ENCODE measurements around the gene SLC8A3. TPM values are rescaled to one million over a fixed set of nuclear protein-coding genes. Genes with fewer than 3 reads are reported as not detected.

The SLC8A3 gene
- total and polyA plus RNA-seq, 2 of the 13 experiments (the other 11 are each of a cell fraction or from before 2014, with no cell fraction given) = 0.01 to 0.02 TPM

DNA sequence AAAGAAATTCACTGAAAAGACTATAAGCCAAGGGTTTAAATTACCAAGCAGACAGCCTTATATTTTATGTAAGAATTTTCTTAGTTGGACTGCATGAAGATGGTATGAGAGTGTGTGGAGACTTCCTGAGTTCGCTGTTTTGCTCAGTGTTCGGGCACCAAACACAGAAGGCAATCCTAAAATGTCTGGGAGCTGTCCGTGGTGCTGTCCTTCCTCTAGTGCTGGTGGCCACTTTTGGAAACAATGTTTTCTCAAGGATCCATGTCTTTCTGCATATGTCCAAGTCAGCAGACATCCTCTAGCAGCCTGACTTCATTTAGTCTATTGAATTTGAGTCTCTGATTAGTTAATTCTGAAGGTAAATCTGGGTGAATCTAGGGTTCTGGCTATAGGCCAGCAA lies 135.8 kb downstream of the SLC8A3 start (continued):
- TF ChIP-seq, protein P1, sequence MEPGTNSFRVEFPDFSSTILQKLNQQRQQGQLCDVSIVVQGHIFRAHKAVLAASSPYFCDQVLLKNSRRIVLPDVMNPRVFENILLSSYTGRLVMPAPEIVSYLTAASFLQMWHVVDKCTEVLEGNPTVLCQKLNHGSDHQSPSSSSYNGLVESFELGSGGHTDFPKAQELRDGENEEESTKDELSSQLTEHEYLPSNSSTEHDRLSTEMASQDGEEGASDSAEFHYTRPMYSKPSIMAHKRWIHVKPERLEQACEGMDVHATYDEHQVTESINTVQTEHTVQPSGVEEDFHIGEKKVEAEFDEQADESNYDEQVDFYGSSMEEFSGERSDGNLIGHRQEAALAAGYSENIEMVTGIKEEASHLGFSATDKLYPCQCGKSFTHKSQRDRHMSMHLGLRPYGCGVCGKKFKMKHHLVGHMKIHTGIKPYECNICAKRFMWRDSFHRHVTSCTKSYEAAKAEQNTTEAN (CRISPR knock-in tag; conservative IDR thresholded peaks at IDR 0.05) = no peak
- TF ChIP-seq, protein P2, sequence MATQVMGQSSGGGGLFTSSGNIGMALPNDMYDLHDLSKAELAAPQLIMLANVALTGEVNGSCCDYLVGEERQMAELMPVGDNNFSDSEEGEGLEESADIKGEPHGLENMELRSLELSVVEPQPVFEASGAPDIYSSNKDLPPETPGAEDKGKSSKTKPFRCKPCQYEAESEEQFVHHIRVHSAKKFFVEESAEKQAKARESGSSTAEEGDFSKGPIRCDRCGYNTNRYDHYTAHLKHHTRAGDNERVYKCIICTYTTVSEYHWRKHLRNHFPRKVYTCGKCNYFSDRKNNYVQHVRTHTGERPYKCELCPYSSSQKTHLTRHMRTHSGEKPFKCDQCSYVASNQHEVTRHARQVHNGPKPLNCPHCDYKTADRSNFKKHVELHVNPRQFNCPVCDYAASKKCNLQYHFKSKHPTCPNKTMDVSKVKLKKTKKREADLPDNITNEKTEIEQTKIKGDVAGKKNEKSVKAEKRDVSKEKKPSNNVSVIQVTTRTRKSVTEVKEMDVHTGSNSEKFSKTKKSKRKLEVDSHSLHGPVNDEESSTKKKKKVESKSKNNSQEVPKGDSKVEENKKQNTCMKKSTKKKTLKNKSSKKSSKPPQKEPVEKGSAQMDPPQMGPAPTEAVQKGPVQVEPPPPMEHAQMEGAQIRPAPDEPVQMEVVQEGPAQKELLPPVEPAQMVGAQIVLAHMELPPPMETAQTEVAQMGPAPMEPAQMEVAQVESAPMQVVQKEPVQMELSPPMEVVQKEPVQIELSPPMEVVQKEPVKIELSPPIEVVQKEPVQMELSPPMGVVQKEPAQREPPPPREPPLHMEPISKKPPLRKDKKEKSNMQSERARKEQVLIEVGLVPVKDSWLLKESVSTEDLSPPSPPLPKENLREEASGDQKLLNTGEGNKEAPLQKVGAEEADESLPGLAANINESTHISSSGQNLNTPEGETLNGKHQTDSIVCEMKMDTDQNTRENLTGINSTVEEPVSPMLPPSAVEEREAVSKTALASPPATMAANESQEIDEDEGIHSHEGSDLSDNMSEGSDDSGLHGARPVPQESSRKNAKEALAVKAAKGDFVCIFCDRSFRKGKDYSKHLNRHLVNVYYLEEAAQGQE (IDR thresholded peaks at IDR 0.05; ENCODE audit: borderline replicate concordance in 1 of 2, low read depth in 1 of 2, low read length in 2 of 2) = peak in 1 of 2 experiments; percentile 99
- TF ChIP-seq, protein P3, sequence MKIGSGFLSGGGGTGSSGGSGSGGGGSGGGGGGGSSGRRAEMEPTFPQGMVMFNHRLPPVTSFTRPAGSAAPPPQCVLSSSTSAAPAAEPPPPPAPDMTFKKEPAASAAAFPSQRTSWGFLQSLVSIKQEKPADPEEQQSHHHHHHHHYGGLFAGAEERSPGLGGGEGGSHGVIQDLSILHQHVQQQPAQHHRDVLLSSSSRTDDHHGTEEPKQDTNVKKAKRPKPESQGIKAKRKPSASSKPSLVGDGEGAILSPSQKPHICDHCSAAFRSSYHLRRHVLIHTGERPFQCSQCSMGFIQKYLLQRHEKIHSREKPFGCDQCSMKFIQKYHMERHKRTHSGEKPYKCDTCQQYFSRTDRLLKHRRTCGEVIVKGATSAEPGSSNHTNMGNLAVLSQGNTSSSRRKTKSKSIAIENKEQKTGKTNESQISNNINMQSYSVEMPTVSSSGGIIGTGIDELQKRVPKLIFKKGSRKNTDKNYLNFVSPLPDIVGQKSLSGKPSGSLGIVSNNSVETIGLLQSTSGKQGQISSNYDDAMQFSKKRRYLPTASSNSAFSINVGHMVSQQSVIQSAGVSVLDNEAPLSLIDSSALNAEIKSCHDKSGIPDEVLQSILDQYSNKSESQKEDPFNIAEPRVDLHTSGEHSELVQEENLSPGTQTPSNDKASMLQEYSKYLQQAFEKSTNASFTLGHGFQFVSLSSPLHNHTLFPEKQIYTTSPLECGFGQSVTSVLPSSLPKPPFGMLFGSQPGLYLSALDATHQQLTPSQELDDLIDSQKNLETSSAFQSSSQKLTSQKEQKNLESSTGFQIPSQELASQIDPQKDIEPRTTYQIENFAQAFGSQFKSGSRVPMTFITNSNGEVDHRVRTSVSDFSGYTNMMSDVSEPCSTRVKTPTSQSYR (CRISPR knock-in tag; IDR thresholded peaks at IDR 0.05; ENCODE audit: borderline replicate concordance) = peak; percentile 61; the same call in 1 of the 2 replicates
- TF ChIP-seq ERF (CRISPR knock-in tag; IDR thresholded peaks at IDR 0.05) (peak; percentile 72; the same call in 1 of the 2 replicates), ZNF3 (CRISPR knock-in tag; IDR thresholded peaks at IDR 0.05) (no peak), ZNF335 (CRISPR knock-in tag; IDR thresholded peaks at IDR 0.05) (0 out of 2 replicates have a peak, but pooled peaks have one; percentile 28), ESRRA (CRISPR knock-in tag; IDR thresholded peaks at IDR 0.05; ENCODE audit: low read depth) (no peak), NRL (CRISPR knock-in tag; IDR thresholded peaks at IDR 0.05; ENCODE audit: borderline replicate concordance) (no peak), ZNF557 (CRISPR knock-in tag; IDR thresholded peaks at IDR 0.05) (peak; percentile 82; the same call in 1 of the 2 replicates), MLLT10 (CRISPR knock-in tag; IDR thresholded peaks at IDR 0.05) (no peak), SATB2 (CRISPR knock-in tag; IDR thresholded peaks at IDR 0.05) (peak; percentile 83; the same call in 1 of the 2 replicates), TCF7 (IDR thresholded peaks at IDR 0.05; ENCODE audit: low read depth) (no peak), ZNF468 (CRISPR knock-in tag; IDR thresholded peaks at IDR 0.05) (no peak), EHMT2 (IDR thresholded peaks at IDR 0.05; ENCODE audit: borderline replicate concordance, low read depth, low read length) (peak; percentile 95), ZNF724P (CRISPR knock-in tag; IDR thresholded peaks at IDR 0.05; ENCODE audit: borderline replicate concordance) (no peak), HNRNPK (IDR thresholded peaks at IDR 0.05; ENCODE audit: low read depth, low read length, poor library complexity, severe bottlenecking) (no peak)
- TF ChIP-seq, protein P4, sequence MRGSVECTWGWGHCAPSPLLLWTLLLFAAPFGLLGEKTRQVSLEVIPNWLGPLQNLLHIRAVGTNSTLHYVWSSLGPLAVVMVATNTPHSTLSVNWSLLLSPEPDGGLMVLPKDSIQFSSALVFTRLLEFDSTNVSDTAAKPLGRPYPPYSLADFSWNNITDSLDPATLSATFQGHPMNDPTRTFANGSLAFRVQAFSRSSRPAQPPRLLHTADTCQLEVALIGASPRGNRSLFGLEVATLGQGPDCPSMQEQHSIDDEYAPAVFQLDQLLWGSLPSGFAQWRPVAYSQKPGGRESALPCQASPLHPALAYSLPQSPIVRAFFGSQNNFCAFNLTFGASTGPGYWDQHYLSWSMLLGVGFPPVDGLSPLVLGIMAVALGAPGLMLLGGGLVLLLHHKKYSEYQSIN (CRISPR knock-in tag; IDR thresholded peaks at IDR 0.05; ENCODE audit: borderline replicate concordance) = no peak
- TF ChIP-seq, protein P5, sequence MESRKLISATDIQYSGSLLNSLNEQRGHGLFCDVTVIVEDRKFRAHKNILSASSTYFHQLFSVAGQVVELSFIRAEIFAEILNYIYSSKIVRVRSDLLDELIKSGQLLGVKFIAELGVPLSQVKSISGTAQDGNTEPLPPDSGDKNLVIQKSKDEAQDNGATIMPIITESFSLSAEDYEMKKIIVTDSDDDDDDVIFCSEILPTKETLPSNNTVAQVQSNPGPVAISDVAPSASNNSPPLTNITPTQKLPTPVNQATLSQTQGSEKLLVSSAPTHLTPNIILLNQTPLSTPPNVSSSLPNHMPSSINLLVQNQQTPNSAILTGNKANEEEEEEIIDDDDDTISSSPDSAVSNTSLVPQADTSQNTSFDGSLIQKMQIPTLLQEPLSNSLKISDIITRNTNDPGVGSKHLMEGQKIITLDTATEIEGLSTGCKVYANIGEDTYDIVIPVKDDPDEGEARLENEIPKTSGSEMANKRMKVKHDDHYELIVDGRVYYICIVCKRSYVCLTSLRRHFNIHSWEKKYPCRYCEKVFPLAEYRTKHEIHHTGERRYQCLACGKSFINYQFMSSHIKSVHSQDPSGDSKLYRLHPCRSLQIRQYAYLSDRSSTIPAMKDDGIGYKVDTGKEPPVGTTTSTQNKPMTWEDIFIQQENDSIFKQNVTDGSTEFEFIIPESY (CRISPR knock-in tag; IDR thresholded peaks at IDR 0.05) = 0 out of 2 replicates have a peak, but pooled peaks have one; percentile 14
